GM21526 (cell line): Measurements from ENCODE around the gene PITPNM1.

Experiments used
- ATAC-seq: cut with Tn5 transposase; IDR thresholded peaks from one replicate; pipeline ENCODE4 v1.9.1; 2021; ENCODE audit warnings: moderate library complexity; ENCODE audit not compliant: unreplicated experiment, low FRiP score

The PITPNM1 gene

GRCh38 chr11:67504005-67504949 is 886 bp downstream of the PITPNM1 start:
- ATAC-seq: no peak

DNA sequence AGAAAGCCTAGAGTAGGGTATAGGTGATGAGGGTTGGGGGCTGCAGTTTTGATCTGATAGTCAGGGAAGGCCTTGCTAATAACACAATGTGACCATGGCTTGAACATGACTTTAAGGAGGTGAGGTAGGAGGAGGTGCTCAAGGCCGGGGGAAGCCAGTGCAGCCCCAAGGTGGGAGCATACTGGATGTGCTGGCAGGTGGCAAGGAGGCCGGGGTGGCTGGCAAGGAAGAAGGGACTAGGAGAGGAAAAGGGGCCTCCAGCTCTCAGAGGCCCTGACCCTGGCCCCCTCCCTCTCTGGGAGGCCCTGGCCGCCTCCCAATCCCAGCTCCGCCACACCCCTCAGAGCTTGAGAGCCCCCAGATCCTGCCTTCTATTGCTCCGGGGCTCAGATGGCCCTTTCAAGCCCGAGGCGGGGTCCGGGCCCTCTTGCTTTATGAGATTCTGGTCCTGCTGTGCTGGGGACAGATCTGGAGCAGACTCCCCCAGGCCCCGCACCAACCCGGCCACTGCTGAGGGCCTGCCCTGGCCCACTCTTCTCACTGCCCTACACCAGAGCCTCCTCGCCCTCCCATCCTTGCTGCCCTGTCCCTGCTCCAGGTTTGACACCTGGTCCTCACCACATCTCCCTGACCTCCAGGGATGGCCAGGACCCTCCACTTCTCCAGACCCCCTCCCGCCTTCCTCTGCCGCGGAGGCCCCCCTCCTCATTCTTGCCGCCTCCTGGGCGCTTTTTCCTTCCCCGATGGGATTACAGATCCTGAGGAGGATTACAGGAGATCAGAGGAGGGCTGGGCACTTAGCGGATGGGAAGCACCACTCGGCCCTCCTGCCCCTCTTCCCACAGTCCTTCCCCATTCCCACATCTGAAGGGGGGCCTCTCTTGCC is 1.8 kb downstream of the PITPNM1 start:
- no peak for ATAC-seq

DNA sequence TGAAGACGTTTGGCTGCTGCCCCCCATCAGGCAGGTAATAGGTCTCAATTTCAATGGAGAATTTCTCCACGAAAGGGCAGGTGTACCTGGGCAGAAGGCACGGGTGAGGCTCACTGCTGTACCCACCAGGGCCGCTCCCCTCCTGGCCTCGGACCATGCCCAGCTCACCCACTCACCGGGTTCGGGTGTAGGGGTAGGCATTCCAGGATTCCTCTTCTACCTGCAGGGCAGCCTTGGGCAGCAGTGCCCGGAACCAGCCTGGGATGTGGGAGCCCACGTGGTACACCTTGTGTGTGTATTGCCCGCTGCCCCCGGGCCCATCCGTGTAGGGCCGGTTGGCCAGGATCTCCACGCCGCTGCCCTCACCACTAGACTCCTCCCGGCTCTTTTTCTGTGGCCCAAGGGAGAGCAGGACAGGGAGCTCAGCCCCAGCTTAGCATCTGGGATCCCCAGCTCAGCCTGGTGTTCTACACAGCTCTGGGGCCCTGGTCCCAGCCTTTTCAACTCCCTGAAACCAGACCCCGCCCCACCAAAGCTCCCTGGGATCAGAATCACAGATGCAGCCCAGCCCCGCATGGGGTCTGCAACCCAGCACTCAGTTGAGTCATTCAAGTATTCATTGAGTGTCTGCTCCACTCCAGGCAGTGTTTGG is 2.7 kb downstream of the PITPNM1 start:
- no peak for ATAC-seq

GRCh38 chr11:67501854-67502253 is 3.3 kb downstream of the PITPNM1 start:
- no peak for ATAC-seq

- ATAC-seq: no peak
These were observed 4.1 kb downstream of the PITPNM1 start for GRCh38 chr11:67500831-67501715.

- no peak for ATAC-seq
These were observed 4.7 kb downstream of the PITPNM1 start for GRCh38 chr11:67500484-67500821.

DNA sequence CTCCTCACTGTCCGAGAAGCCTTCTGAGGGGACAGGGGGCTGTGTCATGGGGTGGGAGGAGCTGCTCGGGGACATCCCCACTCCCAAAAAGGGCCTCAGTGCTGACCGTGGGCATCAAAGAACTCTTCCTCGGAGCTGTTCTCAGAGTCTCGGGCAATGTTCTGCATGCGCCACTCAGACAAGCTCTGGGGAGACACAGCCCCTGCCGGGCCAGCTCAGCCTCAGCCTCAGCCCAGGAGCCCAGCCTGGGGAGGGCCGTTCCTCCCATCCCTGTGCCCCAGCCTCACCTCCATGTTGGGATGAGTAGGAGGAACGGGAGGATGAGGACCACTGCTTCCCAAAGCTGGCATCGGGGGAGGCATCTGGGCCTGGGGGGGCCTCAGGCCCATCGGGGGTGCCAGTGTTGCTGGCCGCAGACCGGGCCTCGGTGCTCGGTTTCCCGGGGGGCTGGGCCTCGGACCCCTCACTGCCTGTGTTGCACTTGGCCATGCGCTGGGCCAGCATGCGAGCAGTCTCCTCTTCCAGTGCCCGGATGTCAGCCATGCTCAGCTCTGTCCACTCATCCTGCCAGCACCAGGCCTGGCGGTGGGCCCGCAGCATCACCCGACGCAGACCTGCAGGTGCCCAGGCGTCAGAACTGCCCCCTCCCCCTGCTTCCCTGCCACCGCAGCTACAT is 5.2 kb downstream of the PITPNM1 start:
- ATAC-seq: no peak

DNA sequence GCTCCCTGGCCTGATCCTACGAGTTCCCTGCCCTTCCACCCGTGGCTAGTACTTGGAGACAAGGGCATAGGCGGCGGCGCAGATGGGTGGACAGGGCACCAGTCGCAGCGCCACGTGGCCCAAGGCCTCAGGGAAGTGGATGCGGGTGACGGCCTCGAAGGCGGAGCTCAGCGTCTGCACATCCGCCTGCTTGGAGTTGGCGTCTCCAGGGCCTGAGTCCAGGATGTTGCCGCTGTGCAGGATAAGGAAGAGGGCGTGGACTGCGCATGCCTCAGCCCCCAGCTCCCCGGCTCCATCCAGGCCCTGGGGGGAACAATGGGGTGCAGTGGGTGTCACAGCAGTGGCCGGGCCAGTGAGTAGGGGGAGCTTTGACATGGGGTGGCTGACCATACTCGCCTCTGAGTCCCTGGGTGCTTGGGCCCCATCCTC is 6.6 kb downstream of the PITPNM1 start:
- ATAC-seq: no peak

DNA sequence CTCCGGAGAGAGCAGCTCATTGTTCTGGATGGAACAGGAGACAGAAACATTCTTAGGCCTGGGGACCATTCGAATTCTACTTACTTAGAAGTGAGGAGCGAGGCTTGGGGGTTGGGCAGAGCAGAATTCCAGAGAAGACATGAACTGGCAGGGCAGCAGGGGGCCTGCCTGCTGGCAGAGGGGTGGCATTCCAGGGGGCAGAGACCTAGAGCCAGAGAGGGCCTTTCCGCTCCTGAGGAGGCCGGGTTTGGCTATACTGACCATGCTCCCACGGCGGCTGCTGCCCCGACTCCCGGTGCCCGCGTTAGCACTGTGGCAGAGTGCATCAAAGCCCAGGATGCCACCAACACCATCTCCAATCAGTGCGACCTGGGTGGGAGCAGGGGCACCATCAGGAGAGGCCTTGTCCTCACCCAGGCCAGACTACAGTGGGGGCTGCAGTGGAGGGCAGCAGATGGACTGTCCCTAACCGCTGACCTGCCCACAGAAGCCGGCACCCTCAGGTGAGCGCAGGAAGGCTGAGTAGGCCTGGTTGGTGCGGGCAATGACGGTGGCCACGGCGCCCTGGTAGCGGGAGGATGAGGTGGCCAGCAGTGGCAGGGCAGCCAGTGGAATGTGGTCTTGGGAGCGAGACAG is 7.4 kb downstream of the PITPNM1 start:
- ATAC-seq: no peak

DNA sequence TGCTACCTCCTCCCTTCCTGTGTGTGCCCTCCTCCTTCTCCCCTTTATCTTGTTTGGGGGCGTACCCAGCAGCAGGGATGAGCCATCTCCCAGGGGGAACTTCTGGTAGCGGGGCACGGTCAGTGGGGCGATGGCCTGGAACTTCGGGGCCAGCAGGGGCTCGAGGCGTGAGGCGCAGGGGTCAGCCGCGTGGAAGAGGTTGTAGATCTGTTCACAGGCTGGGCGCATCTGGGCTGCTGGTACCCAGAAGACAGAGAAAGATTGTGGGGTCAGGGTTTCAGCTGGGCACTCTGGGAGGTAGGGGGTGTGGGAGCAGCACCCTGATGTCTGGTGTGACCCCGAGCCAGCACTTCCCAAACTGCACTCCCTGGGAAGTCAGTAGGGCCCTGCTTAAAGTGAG is 9.1 kb downstream of the PITPNM1 start:
- ATAC-seq: no peak

DNA sequence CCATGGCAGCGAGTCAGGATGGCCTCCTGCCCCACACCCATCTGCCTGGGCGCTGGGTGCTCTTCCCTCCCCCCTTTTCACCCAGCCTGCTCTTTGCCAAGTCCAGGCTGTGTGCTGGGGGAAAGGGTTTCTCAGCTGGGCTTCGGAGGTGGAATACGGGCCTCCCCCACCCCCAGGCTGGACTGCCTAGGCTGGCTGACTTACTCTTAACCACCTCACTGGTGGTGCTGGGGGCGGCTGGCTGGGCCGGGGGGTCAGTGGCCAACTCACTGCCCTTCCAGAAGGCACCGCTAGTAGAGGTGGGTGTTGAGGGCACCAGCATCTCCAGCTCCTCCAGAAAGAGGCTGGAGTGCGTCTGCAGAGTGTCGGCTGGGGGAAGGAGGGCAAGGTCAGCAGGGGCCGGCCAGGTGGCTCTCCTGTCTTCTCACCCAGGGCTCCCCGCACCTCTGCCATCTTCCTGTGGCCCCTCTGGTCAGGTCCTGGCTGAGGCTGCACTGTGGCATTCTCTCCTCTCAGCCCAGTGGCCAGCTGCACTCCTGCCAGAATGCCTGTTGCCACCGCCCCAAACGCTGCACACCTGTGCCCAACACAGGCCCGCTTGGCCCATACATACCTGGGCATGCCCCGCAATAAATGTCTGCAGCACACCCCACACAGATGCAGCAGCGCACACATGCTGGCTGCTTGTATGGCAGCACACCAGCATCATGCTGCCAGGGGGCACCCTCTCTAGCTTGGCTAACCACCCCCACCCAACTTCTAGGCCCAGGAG is 9.7 kb downstream of the PITPNM1 start:
- ATAC-seq: no peak

DNA sequence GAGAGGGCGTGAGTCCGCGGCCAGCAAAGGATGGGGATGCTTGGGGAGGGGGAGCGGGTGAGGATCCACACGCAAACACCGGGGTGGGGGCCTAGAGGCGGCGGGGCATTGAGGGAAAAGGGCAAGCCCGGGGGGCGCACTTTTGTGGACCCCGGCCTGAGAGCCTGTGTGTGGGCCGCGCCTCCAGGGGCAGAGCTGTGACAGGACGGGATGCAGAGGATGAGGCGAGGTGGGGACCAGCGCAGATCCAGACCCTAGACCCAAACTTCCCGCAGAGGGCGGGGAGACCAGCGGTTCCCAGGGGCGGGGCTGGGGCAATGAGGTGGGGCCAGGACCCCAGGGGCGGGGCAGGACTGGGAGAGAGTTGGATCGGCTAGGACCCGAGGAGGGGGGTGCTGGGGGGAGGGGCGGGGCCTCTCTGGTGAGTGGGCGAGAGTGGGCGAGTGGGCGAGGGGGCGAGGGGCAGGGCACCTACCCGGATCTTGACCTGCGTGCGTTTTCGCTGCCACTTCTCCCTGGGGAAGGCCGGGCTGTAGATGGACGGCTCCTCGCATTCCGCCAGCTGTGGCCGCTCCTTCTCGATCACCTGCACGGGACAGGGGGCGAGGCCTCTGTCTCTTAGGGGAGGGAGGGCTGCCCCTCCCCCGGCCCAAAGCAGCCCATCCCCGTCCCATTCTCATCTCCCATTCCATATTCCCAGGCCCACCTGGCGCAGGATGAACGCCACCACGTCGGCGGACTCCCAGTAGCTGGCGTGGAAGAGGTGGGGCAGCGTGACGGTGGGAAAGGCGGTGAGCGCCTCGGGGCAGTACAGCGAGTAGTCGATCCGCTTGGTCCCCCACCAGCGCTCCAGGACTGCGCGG is 10.6 kb downstream of the PITPNM1 start:
- ATAC-seq: no peak

DNA sequence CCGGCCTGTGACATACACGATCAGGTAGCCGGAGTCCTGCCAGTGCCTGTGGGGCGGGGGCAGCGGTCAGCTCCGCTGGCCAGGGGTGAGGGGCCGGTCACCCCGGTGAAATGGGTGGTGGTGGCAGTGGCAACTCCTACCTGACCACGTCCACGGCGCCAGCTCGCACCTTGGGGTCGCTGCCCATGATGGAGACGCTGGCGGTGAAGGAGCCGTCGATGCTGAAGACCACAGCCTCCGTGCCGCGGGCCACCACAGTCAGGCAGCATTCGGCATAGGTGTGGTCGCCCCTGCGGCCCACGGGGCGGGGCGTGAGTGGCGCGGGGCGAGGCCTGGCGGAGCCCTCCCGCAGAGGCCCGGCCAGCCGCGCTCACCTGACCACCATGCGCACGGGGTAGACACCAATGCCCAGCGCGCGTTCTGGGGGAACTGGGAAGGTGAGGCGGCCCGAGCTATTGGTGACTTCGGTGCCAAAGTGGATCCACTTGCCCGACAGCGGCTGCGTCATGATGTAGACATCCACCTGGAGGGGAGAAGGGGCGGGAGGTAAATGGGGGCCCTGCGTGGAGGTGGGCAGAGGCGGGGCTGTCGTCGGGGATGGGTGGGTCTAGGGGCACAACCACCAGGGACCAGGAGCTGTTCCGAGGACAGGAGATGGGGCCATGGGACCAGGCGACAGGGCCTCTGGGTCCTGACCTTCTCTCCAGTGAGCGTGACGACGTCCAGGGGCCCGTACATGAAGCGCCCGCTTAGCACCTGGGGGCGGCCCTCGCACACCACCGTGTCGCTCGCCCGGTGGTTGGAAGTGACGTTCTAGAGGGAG is 11.4 kb downstream of the PITPNM1 start:
- ATAC-seq: no peak

DNA sequence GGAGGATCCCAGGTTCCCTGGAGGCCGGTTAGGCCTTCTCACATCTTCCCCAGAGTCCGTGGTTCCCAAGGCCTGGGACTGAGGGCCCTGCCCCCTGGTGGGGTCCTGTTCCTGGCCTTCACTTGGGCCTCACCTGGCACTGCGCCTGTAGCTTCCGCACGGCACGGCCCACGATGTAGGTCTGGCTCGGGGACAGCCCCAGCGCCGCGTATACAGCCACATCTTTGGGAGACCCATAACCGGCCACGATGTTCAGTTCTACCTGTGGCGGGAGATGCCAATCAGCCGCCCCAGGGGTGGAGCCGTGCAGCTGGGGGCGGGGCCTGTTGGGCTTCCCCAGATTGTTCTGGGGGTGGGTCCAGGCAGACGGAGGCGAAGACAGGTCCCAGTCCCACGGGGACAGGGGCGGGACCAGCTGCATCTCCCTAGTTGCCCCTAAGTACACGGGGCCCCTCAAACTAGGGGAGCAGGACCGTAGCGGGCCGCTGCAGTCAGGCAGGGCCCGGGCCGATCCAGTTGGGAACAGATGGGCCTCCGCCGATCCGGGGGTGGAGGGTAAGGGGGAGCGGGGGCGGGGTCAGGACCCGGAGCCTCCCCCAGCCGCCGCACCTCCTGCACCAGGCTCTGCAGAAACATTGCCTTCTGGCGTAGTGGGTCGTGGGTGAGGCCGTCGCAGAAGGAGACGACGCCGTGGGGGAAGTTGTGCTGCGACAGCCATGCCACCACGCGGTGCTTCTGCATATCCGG is 12.2 kb downstream of the PITPNM1 start:
- ATAC-seq: no peak

GRCh38 chr11:67492069-67492727 is 13.0 kb downstream of the PITPNM1 start:
- no peak for ATAC-seq
